HL-60 (cell line): ENCODE measurements around the gene MTHFD1L.

Source experiments
- DNase-seq, 2 experiments: peaks; one replicate each; pipeline ENCODE4 v3.0.0-alpha.2; 2010 to 2020; ENCODE audit warnings: low read depth in 1 of 2, low spot score in 1 of 2
- H3K27ac ChIP-seq: fragments of 250-450 bp; sonication (Bioruptor Pico); replicated peaks from 2 replicates; pipeline ENCODE4 v1.5.1; 2020; ENCODE audit warnings: mild to moderate bottlenecking, moderate library complexity
- H3K27me3 ChIP-seq: fragments of 250-450 bp; sonication (Bioruptor Pico); 2 replicates; pipeline ENCODE4 v1.5.1; 2021; ENCODE audit warnings: mild to moderate bottlenecking, moderate library complexity; ENCODE audit not compliant: insufficient read depth, poor library complexity, severe bottlenecking
- H3K4me3 ChIP-seq: replicated peaks from 2 replicates; pipeline ENCODE4 v1.5.1; 2011; ENCODE audit warnings: mild to moderate bottlenecking, control low read depth, low read length; ENCODE audit not compliant: insufficient read depth
- CTCF ChIP-seq: IDR thresholded peaks from one replicate; pipeline ENCODE4 v1.5.1; 2011; ENCODE audit warnings: low read length, control low read depth, inconsistent platforms; ENCODE audit not compliant: insufficient read depth
- GABPA ChIP-seq: IDR thresholded peaks from 2 replicates; pipeline ENCODE4 v1.6.1; 2012; ENCODE audit warnings: low read depth
- POLR2AphosphoS5 ChIP-seq: IDR thresholded peaks from 2 replicates; pipeline ENCODE4 v1.6.1; 2012; ENCODE audit warnings: low read depth
- REST ChIP-seq: IDR thresholded peaks from 2 replicates; pipeline ENCODE4 v1.6.1; 2012; ENCODE audit warnings: low read depth; ENCODE audit not compliant: insufficient replicate concordance
- SPI1 ChIP-seq: IDR thresholded peaks from 2 replicates; pipeline ENCODE4 v1.6.1; 2012; ENCODE audit warnings: low read depth, mild to moderate bottlenecking, borderline replicate concordance

MTHFD1L gene

GRCh38 chr6:150929416-150929815, 63.9 kb downstream of the MTHFD1L start:
- no peaks in the 10 kb centered on the region for H3K27me3 ChIP-seq
- TF ChIP-seq REST (no peak), CTCF (no peak), POLR2AphosphoS5 (no peak), GABPA (no peak), SPI1 (no peak)
- no peak for DNase-seq
- H3K27ac ChIP-seq: no peak overlapping the region
- no peak overlapping the region for H3K4me3 ChIP-seq

DNA sequence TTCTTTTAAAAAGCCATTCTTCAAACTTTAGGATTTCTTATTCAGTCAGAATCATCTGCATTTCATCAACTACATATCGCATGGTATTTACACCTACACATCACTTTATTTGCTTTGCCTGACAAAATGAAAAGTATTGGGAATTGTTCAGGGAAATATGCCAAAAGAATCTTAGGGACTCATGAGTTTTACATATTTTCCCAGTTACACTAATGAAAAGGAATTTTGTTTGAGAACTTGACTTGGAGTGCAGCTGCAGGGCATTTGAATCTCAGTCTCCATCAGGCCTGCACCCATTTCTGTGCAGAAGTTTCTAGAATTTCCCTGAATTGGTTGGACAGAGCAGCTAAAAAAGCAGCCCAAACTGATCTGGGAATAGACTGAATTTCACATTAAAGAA, 65.3 kb downstream of the MTHFD1L start:
- Histone ChIP-seq H3K4me3 (no peak overlapping the region), H3K27me3 (no peaks in the 10 kb centered on the region), H3K27ac (no peak overlapping the region)
- TF ChIP-seq GABPA: no peak
- TF ChIP-seq CTCF: no peak
- TF ChIP-seq SPI1: no peak
- no peak for TF ChIP-seq POLR2AphosphoS5
- TF ChIP-seq REST: no peak
- no peak for DNase-seq

DNA sequence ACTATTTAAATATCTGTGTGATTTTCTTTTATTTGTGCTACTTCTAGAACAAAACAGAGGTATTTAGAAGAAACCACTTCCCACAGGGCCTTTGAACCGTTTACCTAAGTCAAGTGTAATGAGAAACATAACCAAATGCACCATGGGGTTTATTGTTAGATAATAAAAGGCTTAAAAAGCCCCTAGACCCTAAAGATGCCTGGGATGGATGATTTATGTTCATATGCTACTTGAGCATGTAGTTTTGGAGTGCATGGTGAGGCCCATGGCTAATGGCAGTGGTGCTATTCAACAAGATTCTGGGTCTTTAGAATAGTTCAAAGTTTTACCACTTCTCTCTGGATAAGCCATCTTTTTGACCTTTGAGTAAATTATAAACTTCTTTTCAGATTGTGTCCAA, 65.9 kb downstream of the MTHFD1L start:
- TF ChIP-seq POLR2AphosphoS5 (no peak), GABPA (no peak), REST (no peak)
- no peak overlapping the region for H3K4me3 ChIP-seq
- H3K27me3 ChIP-seq: no peaks in the 10 kb centered on the region
- no peak overlapping the region for H3K27ac ChIP-seq
- DNase-seq: no peak

GRCh38 chr6:150932996-150933395, 67.5 kb downstream of the MTHFD1L start:
- no peak overlapping the region for H3K27ac ChIP-seq
- no peak for TF ChIP-seq CTCF
- TF ChIP-seq GABPA: no peak
- no peak for TF ChIP-seq SPI1
- TF ChIP-seq REST: no peak
- TF ChIP-seq POLR2AphosphoS5: no peak

More at GRCh38 chr6:150932996-150933395, 67.5 kb downstream of the MTHFD1L start:
- no peak overlapping the region for H3K4me3 ChIP-seq
- no peaks in the 10 kb centered on the region for H3K27me3 ChIP-seq
- no peak for DNase-seq
